GM21381 (cell line): ENCODE results near the gene UBE2G2.

Experiments used
- ATAC-seq: cut with Tn5 transposase; IDR thresholded peaks from one replicate; pipeline ENCODE4 v1.9.1; 2021; ENCODE audit warnings: mild to moderate bottlenecking, moderate library complexity; ENCODE audit not compliant: unreplicated experiment

Gene UBE2G2

GRCh38 chr21:44766014-44766817 is 35.4 kb downstream of the UBE2G2 start:
- ATAC-seq, result no peak

DNA sequence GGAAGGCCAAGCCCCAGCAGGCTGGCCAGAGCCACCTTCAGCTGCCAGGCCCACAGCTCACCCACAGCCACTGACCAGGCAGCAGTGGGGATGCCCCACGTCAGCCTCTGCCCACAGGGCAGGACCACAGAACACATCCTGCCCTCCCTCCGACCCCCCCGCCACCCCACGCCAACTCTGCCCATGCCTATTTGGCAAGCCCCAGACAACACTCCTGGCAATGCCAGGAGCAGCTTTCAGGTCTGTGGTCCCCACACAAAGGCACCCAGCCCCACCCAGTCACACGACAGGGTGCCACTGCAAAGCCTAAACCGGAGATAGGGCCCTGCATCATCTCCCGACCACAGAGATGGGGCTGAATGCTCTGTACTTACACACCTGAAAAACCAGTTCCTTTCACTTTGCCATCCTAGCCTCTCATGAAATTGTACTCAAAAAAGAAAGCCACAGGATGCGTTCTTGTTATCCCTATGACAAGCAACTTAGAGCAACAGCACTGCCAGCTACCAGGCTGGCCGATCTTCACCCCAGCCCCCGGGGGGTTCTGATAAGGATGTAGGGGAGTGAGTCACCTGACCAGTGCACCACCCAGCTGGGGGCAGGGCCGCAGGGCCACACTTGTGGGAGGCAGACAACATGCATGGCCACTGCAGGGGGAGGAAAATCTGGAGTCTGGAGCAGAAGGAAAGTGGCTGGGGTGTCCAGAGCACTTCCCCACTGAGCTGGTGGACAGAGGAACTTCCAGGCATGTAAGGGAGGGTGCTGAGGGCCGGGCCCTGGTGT is 36.2 kb downstream of the UBE2G2 start:
- ATAC-seq, result no peak

DNA sequence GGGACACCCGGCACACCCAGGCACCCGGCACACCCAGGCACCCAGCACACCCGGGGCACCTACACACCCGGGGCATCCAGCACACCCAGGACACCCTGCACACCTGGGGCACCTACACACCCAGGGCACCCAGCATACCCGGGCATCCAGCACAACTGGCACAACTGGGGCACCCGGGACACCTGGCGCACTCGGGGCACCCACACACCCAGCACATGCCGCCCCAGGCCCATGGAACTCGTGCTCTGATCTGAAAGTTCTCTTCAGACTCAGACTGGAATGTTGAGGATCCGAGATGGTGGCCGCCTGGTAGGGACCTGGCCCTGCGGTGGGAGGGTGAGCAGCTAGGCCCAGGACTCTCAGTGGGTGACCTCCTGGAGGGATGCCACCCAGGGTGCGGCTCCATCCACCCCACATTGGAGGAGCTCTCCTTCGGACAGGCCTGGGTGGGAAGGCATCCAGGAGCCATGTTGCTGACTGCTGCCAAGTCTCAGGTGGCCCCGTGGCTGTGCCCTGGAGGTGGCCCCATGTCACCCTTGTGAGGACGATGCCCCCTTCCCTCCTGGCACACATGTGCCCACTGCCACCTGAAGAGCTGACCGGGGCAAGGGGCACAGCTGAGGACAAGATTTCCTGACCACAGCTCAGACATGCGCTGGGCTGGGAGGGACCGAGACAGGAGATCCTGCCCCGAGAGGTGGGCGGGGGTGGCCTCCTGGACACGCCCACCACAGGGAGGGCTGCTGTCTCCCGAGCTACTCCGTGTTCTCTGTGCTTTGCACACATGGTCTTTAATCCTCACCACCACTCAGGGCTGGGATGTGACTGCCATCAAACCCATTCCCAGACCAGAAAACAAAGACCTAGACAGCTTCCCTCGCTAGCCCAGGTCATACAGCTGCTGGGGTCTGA is 37.0 kb downstream of the UBE2G2 start:
- no peak for ATAC-seq

- ATAC-seq, result no peak
Observed at GRCh38 chr21:44763451-44764318, 37.9 kb downstream of the UBE2G2 start.

GRCh38 chr21:44763050-44763378 is 38.6 kb downstream of the UBE2G2 start:
- no peak for ATAC-seq

- ATAC-seq, result no peak
Observed at GRCh38 chr21:44762221-44763049, 39.2 kb downstream of the UBE2G2 start.

GRCh38 chr21:44761747-44762208 is 39.8 kb downstream of the UBE2G2 start:
- ATAC-seq, result no peak

- ATAC-seq, result no peak
Observed at GRCh38 chr21:44761011-44761729, 40.5 kb downstream of the UBE2G2 start.

GRCh38 chr21:44760376-44760775 is 41.2 kb downstream of the UBE2G2 start:
- ATAC-seq, result no peak

DNA sequence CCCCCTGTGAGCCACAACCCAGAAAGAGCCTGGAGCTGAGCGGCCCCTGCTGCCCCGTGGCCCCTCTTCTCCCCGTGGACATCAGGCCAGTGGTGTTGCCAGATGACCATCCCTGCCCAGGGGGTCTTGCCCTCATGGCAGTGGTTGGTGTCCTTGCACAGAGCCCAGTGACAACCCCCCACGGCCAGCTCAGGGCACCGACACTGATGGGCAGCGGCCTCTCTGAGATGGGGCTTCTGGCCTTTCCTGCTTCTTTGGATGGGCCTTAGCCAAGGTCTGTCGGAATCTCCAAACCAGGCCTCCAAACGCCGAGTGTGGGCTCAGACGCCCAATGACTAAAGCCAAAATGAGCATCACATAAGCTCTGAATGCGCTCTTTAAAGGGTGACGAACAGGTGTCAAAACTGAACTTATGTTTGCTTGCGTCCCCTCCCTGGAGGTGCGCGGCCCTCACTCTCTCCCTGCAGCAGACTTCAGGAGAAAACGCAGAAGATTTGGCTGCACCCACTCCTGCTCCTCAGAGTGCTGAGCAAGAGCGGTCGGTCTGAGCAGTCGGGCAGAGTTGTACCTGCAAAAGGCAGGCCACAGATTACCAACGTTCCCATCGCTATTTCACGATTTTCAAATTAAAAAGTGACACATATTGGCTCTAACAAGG is 41.9 kb downstream of the UBE2G2 start:
- ATAC-seq, result no peak

GRCh38 chr21:44758781-44759627 is 42.6 kb downstream of the UBE2G2 start:
- no peak for ATAC-seq

DNA sequence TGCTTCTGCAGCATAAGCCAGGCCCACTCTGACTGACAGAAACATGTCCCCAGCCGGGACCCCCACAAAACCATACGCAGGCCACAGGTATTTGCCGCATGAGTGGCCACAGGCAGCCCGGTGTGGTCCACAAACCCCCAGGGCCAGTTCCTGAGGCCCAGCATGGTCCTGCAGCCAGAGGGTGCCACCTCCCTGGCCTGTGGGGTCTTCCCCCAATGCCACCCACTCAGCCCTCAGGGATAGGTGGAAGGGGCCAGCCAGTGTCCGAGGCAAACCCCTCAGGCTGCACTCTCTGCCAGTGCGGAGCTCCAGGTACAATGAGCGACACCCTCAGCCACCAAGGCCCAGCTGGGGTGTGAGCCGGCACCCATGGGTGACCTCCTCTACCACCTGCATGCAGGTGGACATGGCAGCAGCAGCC is 43.5 kb downstream of the UBE2G2 start:
- ATAC-seq, result no peak

GRCh38 chr21:44757731-44758130 is 43.9 kb downstream of the UBE2G2 start:
- no peak for ATAC-seq

- no peak for ATAC-seq
Observed at GRCh38 chr21:44756423-44757185, 45.0 kb downstream of the UBE2G2 start.

DNA sequence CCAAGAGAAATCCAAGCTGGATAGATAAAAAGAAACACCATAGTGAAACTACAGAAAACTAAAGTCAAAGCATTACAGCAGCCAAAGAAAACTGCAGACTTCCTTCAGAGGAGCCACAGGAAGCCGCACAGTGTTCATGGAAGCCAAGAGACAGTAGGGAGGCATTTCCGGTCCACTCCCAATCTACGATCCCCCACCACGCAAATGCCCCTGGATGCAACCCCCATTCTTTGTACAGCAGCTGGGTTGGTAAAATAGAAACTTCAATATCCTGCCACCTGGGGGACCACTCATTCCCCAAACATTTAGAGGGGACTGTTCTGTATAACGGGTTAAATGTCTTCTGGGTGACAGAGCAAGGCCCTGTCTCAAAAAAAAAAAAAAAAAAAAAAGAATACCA is 46.4 kb downstream of the UBE2G2 start:
- no peak for ATAC-seq

DNA sequence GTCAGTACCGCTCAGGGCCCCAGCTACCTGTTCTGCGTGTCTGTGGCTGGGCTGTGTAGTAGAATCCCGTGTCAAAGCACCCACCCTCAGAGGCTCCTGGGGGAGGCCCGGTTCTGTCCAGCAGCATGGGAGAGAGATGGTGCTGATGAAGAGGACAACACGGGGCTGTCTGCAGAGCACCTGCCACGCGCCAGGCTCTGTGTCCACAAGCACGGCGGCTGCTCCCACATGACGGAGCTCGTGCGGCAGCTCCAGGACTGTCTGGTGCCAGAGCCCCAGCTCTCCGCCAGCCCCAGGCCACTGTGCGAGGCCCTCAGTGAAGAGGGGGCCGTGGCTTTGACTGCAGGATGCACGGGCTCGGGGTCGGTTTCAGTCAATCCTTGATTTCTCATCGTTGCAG is 48.3 kb downstream of the UBE2G2 start:
- no peak for ATAC-seq
